Left renal pelvis (tissue), 4 donors: ENCODE measurements around the gene HNF1A. TPM values are rescaled to one million over a fixed set of nuclear protein-coding genes. Genes with fewer than 3 reads are reported as not detected.

Source experiments
- DNase-seq, 4 donors: peaks; one replicate each; pipeline ENCODE4 v3.0.0-alpha.2; 2013; ENCODE audit warnings: low read depth in 4 of 4, low spot score in 3 of 4
- polyA plus RNA-seq, 4 donors: library from polyadenylated mRNA; unstranded; fragments of 120-200 nt; gene quantifications; one replicate each; pipeline ENCODE4 v1.2.1, GENCODE V29; 2013; ENCODE audit not compliant: insufficient read length in 4 of 4

The HNF1A gene
- polyA plus RNA-seq, 4 donors = 0.22 to 20.9 (median 11.1) TPM

GRCh38 chr12:120956579-120957300 is 21.6 kb upstream of the HNF1A start:
- no peak for DNase-seq

- no peak for DNase-seq
Observed at GRCh38 chr12:120959111-120959878, 19.0 kb upstream of the HNF1A start.

GRCh38 chr12:120960657-120961056 is 17.7 kb upstream of the HNF1A start:
- no peak for DNase-seq

- DNase-seq = no peak
Observed at GRCh38 chr12:120961604-120962531, 16.5 kb upstream of the HNF1A start.

- no peak for DNase-seq
Observed at GRCh38 chr12:120962532-120963020, 15.8 kb upstream of the HNF1A start.

GRCh38 chr12:120964298-120964697 is 14.0 kb upstream of the HNF1A start:
- no peak for DNase-seq

GRCh38 chr12:120965534-120966091 is 12.7 kb upstream of the HNF1A start:
- DNase-seq = no peak

- no peak for DNase-seq
Observed at GRCh38 chr12:120970310-120970709, 8.0 kb upstream of the HNF1A start.

GRCh38 chr12:120971299-120972180 is 6.8 kb upstream of the HNF1A start:
- DNase-seq = no peak

- DNase-seq = peak; percentile 62 to 78 (median 72)
Observed at GRCh38 chr12:120972870-120973543, 5.3 kb upstream of the HNF1A start.

- no peak for DNase-seq
Observed at GRCh38 chr12:120977531-120978295, 630 bp upstream of the HNF1A start.

GRCh38 chr12:120979220-120979861 is 998 bp downstream of the HNF1A start:
- DNase-seq = no peak

GRCh38 chr12:120979862-120980696 is 1.7 kb downstream of the HNF1A start:
- DNase-seq = no peak

GRCh38 chr12:120980800-120981368 is 2.5 kb downstream of the HNF1A start:
- DNase-seq = peak in 2 of 4 donors; percentile 46 to 51

- DNase-seq = no peak
Observed at GRCh38 chr12:120981407-120981941, 3.1 kb downstream of the HNF1A start.

GRCh38 chr12:120982659-120983058 is 4.3 kb downstream of the HNF1A start:
- no peak for DNase-seq
